ENCODE data around the gene COL23A1.

COL23A1 gene

DNA sequence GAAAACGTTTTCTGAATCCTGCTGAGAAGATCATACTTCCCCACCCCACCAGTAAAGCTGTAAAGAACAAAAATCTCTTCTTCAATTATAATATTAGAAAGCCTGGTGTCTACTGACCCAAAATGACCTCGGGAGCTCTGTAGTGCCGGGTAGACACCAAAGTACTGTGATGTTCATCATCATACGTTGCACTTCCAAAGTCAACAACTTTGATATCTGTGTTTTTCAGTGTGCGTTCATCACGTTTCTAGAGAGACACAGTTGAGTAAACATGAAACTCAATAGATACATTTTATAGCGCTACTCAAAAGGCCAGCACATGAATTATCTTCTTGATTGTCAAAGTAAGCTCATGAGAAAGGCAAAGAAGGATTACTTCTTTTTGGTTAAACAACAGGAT lies 22.1 kb upstream of the COL23A1 start:
- Histone ChIP-seq H3K36me3 (ENCODE audit: control insufficient read depth in 2 of 2, insufficient read depth in 1 of 2, low read length in 2 of 2) (peaks cover 87 to 88% of the 10 kb centered on the region in 2 experiments), H3K9me3 (ENCODE audit: control insufficient read depth, insufficient read depth, low read depth, low read length) (no peaks in the 10 kb centered on the region), H3K27ac (ENCODE audit: extremely low read depth, low read depth, low read length) (no peak overlapping the region), H3K4me1 (ENCODE audit: control insufficient read depth, insufficient read depth, low read length) (no peaks in the 10 kb centered on the region), H3K4me3 (ENCODE audit: low read depth, low read length) (no peak overlapping the region)
- ChIA-PET POLR2A (no interaction called here), CTCF (no interaction called here)
- TF ChIP-seq BCL11B (tag by site-specific recombination; IDR thresholded peaks at IDR 0.05; ENCODE audit: low read depth) = no peak
- no peak for TF ChIP-seq ZNF707 (tag by site-specific recombination; IDR thresholded peaks at IDR 0.05)
- no peak for TF ChIP-seq ZNF146 (tag by site-specific recombination; IDR thresholded peaks at IDR 0.05)
- no peak for TF ChIP-seq KLF8 (tag by site-specific recombination; IDR thresholded peaks at IDR 0.05)
- TF ChIP-seq, protein P1, sequence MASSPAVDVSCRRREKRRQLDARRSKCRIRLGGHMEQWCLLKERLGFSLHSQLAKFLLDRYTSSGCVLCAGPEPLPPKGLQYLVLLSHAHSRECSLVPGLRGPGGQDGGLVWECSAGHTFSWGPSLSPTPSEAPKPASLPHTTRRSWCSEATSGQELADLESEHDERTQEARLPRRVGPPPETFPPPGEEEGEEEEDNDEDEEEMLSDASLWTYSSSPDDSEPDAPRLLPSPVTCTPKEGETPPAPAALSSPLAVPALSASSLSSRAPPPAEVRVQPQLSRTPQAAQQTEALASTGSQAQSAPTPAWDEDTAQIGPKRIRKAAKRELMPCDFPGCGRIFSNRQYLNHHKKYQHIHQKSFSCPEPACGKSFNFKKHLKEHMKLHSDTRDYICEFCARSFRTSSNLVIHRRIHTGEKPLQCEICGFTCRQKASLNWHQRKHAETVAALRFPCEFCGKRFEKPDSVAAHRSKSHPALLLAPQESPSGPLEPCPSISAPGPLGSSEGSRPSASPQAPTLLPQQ (tag by site-specific recombination; IDR thresholded peaks at IDR 0.05) = no peak
- TF ChIP-seq ZBTB1 (tag by site-specific recombination; IDR thresholded peaks at IDR 0.05) = no peak
- no peak for TF ChIP-seq ZNF776 (tag by site-specific recombination; IDR thresholded peaks at IDR 0.05; ENCODE audit: borderline replicate concordance)
- no peak for TF ChIP-seq GFI1B (tag by site-specific recombination; IDR thresholded peaks at IDR 0.05)

DNA sequence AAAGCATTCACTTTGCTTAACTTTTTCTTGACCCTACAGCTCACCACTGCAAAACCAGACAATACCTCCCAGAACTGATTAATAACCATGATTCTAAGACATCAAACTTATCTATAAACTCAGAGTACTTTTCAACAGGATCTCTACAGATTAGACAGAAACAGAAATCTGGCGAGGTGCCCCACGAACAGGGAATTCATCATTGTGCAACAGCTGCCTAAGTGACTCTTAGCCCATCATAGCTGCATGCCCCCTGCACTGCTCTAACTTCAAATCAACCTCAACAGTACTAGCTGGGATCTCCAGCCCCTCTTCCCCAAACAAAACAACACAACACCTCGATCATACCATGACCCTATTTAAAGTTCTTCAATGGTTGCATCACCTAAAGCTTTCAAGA lies 16.1 kb upstream of the COL23A1 start:
- H3K36me3 ChIP-seq (ENCODE audit: control insufficient read depth in 2 of 2, insufficient read depth in 1 of 2, low read length in 2 of 2) = peaks cover 81 to 89% of the 10 kb centered on the region in 2 experiments
- H3K27ac ChIP-seq (ENCODE audit: extremely low read depth, low read depth, low read length) = no peak overlapping the region
- H3K9me3 ChIP-seq (ENCODE audit: control insufficient read depth, insufficient read depth, low read depth, low read length) = no peaks in the 10 kb centered on the region
- CTCF ChIA-PET = interaction anchor here (0.7 kb wide), 1 partner anchor 435 kb away, joined by 3 read pairs; no protein-coding TSS in a partner anchor
- no peaks in the 10 kb centered on the region for H3K4me1 ChIP-seq (ENCODE audit: control insufficient read depth, insufficient read depth, low read length)
- POLR2A ChIA-PET = no interaction called here
- no peak overlapping the region for H3K4me3 ChIP-seq (ENCODE audit: low read depth, low read length)
- no peak for TF ChIP-seq ZFP3 (tag by site-specific recombination; IDR thresholded peaks at IDR 0.05; ENCODE audit: low read depth)
- TF ChIP-seq, protein P2, sequence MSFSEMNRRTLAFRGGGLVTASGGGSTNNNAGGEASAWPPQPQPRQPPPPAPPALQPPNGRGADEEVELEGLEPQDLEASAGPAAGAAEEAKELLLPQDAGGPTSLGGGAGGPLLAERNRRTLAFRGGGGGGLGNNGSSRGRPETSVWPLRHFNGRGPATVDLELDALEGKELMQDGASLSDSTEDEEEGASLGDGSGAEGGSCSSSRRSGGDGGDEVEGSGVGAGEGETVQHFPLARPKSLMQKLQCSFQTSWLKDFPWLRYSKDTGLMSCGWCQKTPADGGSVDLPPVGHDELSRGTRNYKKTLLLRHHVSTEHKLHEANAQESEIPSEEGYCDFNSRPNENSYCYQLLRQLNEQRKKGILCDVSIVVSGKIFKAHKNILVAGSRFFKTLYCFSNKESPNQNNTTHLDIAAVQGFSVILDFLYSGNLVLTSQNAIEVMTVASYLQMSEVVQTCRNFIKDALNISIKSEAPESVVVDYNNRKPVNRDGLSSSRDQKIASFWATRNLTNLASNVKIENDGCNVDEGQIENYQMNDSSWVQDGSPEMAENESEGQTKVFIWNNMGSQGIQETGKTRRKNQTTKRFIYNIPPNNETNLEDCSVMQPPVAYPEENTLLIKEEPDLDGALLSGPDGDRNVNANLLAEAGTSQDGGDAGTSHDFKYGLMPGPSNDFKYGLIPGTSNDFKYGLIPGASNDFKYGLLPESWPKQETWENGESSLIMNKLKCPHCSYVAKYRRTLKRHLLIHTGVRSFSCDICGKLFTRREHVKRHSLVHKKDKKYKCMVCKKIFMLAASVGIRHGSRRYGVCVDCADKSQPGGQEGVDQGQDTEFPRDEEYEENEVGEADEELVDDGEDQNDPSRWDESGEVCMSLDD (tag by site-specific recombination; IDR thresholded peaks at IDR 0.05) = no peak
- TF ChIP-seq ZNF664 (tag by site-specific recombination; IDR thresholded peaks at IDR 0.05) = no peak
- TF ChIP-seq ZFHX2 (tag by site-specific recombination; conservative IDR thresholded peaks at IDR 0.05) = no peak
- TF ChIP-seq, protein P3, sequence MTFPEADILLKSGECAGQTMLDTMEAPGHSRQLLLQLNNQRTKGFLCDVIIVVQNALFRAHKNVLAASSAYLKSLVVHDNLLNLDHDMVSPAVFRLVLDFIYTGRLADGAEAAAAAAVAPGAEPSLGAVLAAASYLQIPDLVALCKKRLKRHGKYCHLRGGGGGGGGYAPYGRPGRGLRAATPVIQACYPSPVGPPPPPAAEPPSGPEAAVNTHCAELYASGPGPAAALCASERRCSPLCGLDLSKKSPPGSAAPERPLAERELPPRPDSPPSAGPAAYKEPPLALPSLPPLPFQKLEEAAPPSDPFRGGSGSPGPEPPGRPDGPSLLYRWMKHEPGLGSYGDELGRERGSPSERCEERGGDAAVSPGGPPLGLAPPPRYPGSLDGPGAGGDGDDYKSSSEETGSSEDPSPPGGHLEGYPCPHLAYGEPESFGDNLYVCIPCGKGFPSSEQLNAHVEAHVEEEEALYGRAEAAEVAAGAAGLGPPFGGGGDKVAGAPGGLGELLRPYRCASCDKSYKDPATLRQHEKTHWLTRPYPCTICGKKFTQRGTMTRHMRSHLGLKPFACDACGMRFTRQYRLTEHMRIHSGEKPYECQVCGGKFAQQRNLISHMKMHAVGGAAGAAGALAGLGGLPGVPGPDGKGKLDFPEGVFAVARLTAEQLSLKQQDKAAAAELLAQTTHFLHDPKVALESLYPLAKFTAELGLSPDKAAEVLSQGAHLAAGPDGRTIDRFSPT (tag by site-specific recombination; IDR thresholded peaks at IDR 0.05) = no peak

DNA sequence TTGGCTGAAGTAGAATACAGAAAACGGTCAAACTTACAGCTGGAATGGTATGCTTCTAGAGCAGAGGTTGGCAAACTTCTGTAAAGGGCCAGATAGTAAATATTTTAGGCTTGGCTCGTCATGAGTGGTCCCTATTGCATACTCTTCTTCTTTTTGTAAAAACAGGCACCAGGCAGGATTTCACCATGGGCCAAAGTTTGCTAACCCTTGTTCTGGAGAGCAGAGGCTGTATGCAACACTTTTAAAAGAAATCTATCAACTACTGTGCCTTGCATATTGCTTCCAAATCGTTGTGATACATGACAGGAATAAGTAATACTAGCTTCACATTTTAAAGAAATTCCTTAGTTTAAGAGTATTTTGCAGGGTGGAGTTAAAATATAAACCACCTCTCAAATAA lies 15.6 kb upstream of the COL23A1 start:
- H3K36me3 ChIP-seq (ENCODE audit: control insufficient read depth in 2 of 2, insufficient read depth in 1 of 2, low read length in 2 of 2) = peaks cover 81 to 90% of the 10 kb centered on the region in 2 experiments
- ChIA-PET CTCF (interaction anchor here (1.0 kb wide), 1 partner anchor 324 kb away, joined by 3 read pairs; no protein-coding TSS in a partner anchor), POLR2A (no interaction called here)
- H3K4me1 ChIP-seq (ENCODE audit: control insufficient read depth, insufficient read depth, low read length) = no peaks in the 10 kb centered on the region
- no peak overlapping the region for H3K27ac ChIP-seq (ENCODE audit: extremely low read depth, low read depth, low read length)
- H3K4me3 ChIP-seq (ENCODE audit: low read depth, low read length) = no peak overlapping the region
- no peaks in the 10 kb centered on the region for H3K9me3 ChIP-seq (ENCODE audit: control insufficient read depth, insufficient read depth, low read depth, low read length)
- TF ChIP-seq KLF10 (tag by site-specific recombination; IDR thresholded peaks at IDR 0.05) (no peak), FEZF1 (tag by site-specific recombination; IDR thresholded peaks at IDR 0.05) (no peak), PRDM1 (tag by site-specific recombination; IDR thresholded peaks at IDR 0.05) (no peak), REPIN1 (tag by site-specific recombination; IDR thresholded peaks at IDR 0.05; ENCODE audit: low read depth) (no peak)
- TF ChIP-seq, protein P2 (tag by site-specific recombination; IDR thresholded peaks at IDR 0.05) = no peak
- TF ChIP-seq, protein P4, sequence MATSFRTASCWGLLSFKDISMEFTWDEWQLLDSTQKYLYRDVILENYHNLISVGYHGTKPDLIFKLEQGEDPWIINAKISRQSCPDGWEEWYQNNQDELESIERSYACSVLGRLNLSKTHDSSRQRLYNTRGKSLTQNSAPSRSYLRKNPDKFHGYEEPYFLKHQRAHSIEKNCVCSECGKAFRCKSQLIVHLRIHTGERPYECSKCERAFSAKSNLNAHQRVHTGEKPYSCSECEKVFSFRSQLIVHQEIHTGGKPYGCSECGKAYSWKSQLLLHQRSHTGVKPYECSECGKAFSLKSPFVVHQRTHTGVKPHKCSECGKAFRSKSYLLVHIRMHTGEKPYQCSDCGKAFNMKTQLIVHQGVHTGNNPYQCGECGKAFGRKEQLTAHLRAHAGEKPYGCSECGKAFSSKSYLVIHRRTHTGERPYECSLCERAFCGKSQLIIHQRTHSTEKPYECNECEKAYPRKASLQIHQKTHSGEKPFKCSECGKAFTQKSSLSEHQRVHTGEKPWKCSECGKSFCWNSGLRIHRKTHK (tag by site-specific recombination; IDR thresholded peaks at IDR 0.05) = no peak
- TF ChIP-seq, protein P5, sequence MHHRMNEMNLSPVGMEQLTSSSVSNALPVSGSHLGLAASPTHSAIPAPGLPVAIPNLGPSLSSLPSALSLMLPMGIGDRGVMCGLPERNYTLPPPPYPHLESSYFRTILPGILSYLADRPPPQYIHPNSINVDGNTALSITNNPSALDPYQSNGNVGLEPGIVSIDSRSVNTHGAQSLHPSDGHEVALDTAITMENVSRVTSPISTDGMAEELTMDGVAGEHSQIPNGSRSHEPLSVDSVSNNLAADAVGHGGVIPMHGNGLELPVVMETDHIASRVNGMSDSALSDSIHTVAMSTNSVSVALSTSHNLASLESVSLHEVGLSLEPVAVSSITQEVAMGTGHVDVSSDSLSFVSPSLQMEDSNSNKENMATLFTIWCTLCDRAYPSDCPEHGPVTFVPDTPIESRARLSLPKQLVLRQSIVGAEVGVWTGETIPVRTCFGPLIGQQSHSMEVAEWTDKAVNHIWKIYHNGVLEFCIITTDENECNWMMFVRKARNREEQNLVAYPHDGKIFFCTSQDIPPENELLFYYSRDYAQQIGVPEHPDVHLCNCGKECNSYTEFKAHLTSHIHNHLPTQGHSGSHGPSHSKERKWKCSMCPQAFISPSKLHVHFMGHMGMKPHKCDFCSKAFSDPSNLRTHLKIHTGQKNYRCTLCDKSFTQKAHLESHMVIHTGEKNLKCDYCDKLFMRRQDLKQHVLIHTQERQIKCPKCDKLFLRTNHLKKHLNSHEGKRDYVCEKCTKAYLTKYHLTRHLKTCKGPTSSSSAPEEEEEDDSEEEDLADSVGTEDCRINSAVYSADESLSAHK (tag by site-specific recombination; IDR thresholded peaks at IDR 0.05) = no peak

Measured in HEK293 (cell line).